Endothelial cell of umbilical vein (primary cell): ENCODE results near the gene ARHGEF10L. TPM values are rescaled to one million over a fixed set of nuclear protein-coding genes. Genes with fewer than 3 reads are reported as not detected.

ENCODE experiments used
- BruUV-seq: library from RNA; stranded (reverse); fragments of 400-500 nt; replicated peaks from 2 replicates; lab custom pipeline; 2021; lab: Mats Ljungman, UMichigan
- CTCF ChIA-PET: fragments of 300-600, 350-600 bp; sonication (Branson Sonifier 250); formaldehyde crosslinking; loops from one replicate; lab custom pipeline; 2021; ENCODE audit warnings: antibody characterized with exemption, inconsistent platforms; lab: Charles Lee
- POLR2A ChIA-PET: fragments of 300-600, 350-600 bp; sonication (Branson Sonifier 250); formaldehyde crosslinking; loops from one replicate; lab custom pipeline; 2021; ENCODE audit warnings: antibody characterized with exemption, inconsistent platforms; lab: Charles Lee
- DNase-seq: peaks from one replicate; pipeline ENCODE4 v3.0.0-alpha.2; 2011; ENCODE audit warnings: low read depth, low spot score
- FAIRE-seq: peaks from 2 replicates; lab custom pipeline; 2011; peaks lifted over from hg19 to GRCh38; lab: Jason Lieb, UNC
- H2AFZ ChIP-seq: 2 replicates; pipeline ENCODE4 v1.6.0; 2012; ENCODE audit warnings: low read depth, low read length, control low read depth, inconsistent platforms
- H3K27ac ChIP-seq: 2 replicates; pipeline ENCODE4 v1.5.1; 2011; ENCODE audit warnings: low read depth, mild to moderate bottlenecking, control low read depth, low read length, moderate library complexity; ENCODE audit not compliant: insufficient read depth
- H3K27me3 ChIP-seq, 2 experiments: 2 replicates each; pipeline versions ENCODE4 v1.6.0 to v1.6.1; 2011; ENCODE audit warnings: low read length in 2 of 2, mixed read lengths in 1 of 2; ENCODE audit not compliant: control insufficient read depth in 2 of 2, insufficient read depth in 2 of 2
- H3K36me3 ChIP-seq, 2 experiments: 2 replicates in 1 of 2; 3 replicates in 1 of 2; pipeline ENCODE4 v1.5.1; 2011; ENCODE audit warnings: low read length in 2 of 2, mild to moderate bottlenecking in 1 of 2, moderate library complexity in 1 of 2; ENCODE audit not compliant: control insufficient read depth in 2 of 2, insufficient read depth in 2 of 2; ENCODE audit errors: extremely low read depth in 1 of 2
- H3K4me1 ChIP-seq: 3 replicates; pipeline ENCODE4 v1.5.1; 2011; ENCODE audit warnings: mild to moderate bottlenecking, low read length; ENCODE audit not compliant: control insufficient read depth, insufficient read depth; ENCODE audit errors: extremely low read depth
- H3K4me2 ChIP-seq: 2 replicates; pipeline ENCODE4 v1.6.1; 2011; ENCODE audit warnings: low read length, control low read depth, mixed read lengths; ENCODE audit not compliant: insufficient read depth
- H3K4me3 ChIP-seq, 3 experiments: fragments of 200-600 bp in 1 of 3; sonication (generic), shearing (Covaris generic) in 1 of 3; replicated peaks in 1 of 3; 2 replicates each; pipeline ENCODE4 v1.5.1; 2011 to 2016; ENCODE audit warnings: control low read depth in 3 of 3, low read length in 3 of 3, mild to moderate bottlenecking in 2 of 3, inconsistent platforms in 1 of 3, low read depth in 1 of 3, moderate library complexity in 1 of 3; ENCODE audit not compliant: insufficient read depth in 1 of 3
- H3K79me2 ChIP-seq: 2 replicates; pipeline ENCODE4 v1.6.0; 2012; ENCODE audit warnings: low read length, inconsistent platforms; ENCODE audit not compliant: control insufficient read depth, insufficient read depth
- H3K9ac ChIP-seq: replicated peaks from 2 replicates; pipeline ENCODE3; 2011; ENCODE audit warnings: low read length, control low read depth; ENCODE audit not compliant: insufficient read depth; ENCODE audit errors: extremely low read depth
- H3K9me1 ChIP-seq: replicated peaks from 3 replicates; pipeline ENCODE4 v1.6.0; 2011; ENCODE audit warnings: mild to moderate bottlenecking, low read length; ENCODE audit not compliant: control insufficient read depth, insufficient read depth; ENCODE audit errors: extremely low read depth
- H3K9me3 ChIP-seq: replicated peaks from 2 replicates; pipeline ENCODE4 v1.5.1; 2012; ENCODE audit warnings: low read length, inconsistent platforms; ENCODE audit not compliant: control insufficient read depth, insufficient read depth
- H4K20me1 ChIP-seq: replicated peaks from 2 replicates; pipeline ENCODE3; 2011; ENCODE audit warnings: mild to moderate bottlenecking, low read length; ENCODE audit not compliant: control insufficient read depth, insufficient read depth; ENCODE audit errors: extremely low read depth
- EZH2 ChIP-seq: IDR thresholded peaks from 2 replicates; pipeline ENCODE4 v1.6.1; 2012; ENCODE audit warnings: borderline replicate concordance, low read depth, mild to moderate bottlenecking, moderate library complexity, low read length, inconsistent platforms; ENCODE audit not compliant: severe bottlenecking
- FOS ChIP-seq: IDR thresholded peaks from 2 replicates; pipeline ENCODE4 v1.6.1; 2011; ENCODE audit warnings: mild to moderate bottlenecking, low read length, moderate library complexity, borderline replicate concordance; ENCODE audit not compliant: insufficient read depth
- GATA2 ChIP-seq: IDR thresholded peaks from 2 replicates; pipeline ENCODE4 v1.7.0; 2011; ENCODE audit warnings: low read depth, mild to moderate bottlenecking, moderate library complexity, mixed read lengths, low read length; ENCODE audit not compliant: insufficient read length, insufficient read depth
- JUN ChIP-seq: IDR thresholded peaks from 2 replicates; pipeline ENCODE4 v1.6.1; 2011; ENCODE audit warnings: borderline replicate concordance, low read depth; ENCODE audit not compliant: insufficient read length, insufficient read depth
- MAX ChIP-seq: IDR thresholded peaks from 2 replicates; pipeline ENCODE4 v1.6.1; 2011; ENCODE audit not compliant: insufficient read depth, insufficient read length
- MYC ChIP-seq: IDR thresholded peaks from one replicate; pipeline ENCODE4 v1.6.1; 2011; ENCODE audit warnings: mild to moderate bottlenecking, low read depth, low read length
- POLR2A ChIP-seq: IDR thresholded peaks from 2 replicates; pipeline ENCODE4 v1.6.1; 2012; ENCODE audit warnings: low read depth, mild to moderate bottlenecking, control low read depth, low read length
- POLR2AphosphoS5 ChIP-seq: IDR thresholded peaks from 2 replicates; pipeline ENCODE4 v1.6.1; 2012; ENCODE audit warnings: low read depth, mild to moderate bottlenecking, control low read depth, low read length, moderate library complexity; ENCODE audit not compliant: insufficient read depth
- dilution Hi-C: fragments of 300-500 bp; cut with MboI; formaldehyde crosslinking; loops from one replicate; pipeline ENCODE4 v1.15.0; 2019; ENCODE audit warnings: low sequenced_read_pairs; ENCODE audit not compliant: extremely low pct_ligation_motif_present
- intact Hi-C: fragments of 100-400 bp; cut with micrococcal nuclease; formaldehyde crosslinking; loops from one replicate; pipeline ENCODE4 v1.10.0; 2022
- polyA plus RNA-seq, 4 experiments: library from polyadenylated mRNA; depleted of rRNA in 3 of 4; stranded (reverse) in 3 of 4; unstranded in 1 of 4; fragments of >200 nt; gene quantifications; 2 replicates each; pipeline versions ENCODE4 v1.2.1 to v1.2.3, GENCODE V29; 2011 to 2012; ENCODE audit warnings: missing spikeins in 1 of 4
- total RNA-seq: library from RNA; stranded (reverse); gene quantifications from 2 replicates; pipeline ENCODE4 v1.2.3, GENCODE V29; 2021
- TF ChIP-seq, protein P1 (sequence below), 2 donors: IDR thresholded peaks; 1 replicate in 1 of 2; 2 replicates in 1 of 2; pipeline ENCODE4 v1.5.1; 2011; ENCODE audit warnings: low read length in 2 of 2, mild to moderate bottlenecking in 2 of 2, moderate library complexity in 2 of 2, control low read depth in 1 of 2, inconsistent platforms in 1 of 2, low read depth in 1 of 2; ENCODE audit not compliant: insufficient read depth in 1 of 2; ENCODE audit errors: extremely low read depth in 1 of 2

Gene ARHGEF10L
- total and polyA plus RNA-seq, 2 donors (not counting 3 experiments of a cell fraction or from before 2014, with no cell fraction given): 1.9 to 5.2 TPM

DNA sequence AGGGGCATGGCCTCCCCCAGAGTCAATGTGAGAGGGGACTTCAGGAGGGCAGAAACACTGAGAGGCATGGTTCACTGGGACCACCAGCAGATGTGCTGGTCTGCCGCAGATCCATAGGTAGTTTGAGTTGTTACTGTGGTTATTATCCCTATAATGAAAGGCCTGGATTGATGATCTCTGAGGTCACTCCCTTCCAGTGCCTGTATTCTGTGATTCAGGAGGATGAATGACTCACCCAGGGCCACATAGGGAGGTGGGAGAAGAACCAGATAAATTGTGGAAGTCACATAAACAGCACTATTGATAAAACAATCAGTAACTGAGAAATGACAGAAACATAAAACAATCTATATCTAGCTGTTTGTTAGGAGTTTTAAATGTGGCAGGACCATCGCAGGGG is 193.0 kb downstream of the ARHGEF10L start:
- POLR2A ChIA-PET: no interaction called here
- no peaks in the 10 kb centered on the region for H3K36me3 ChIP-seq

More for the DNA sequence above, 193.0 kb downstream of the ARHGEF10L start:
- CTCF ChIA-PET: interaction anchor here (0.6 kb wide), 1 partner anchor 843 kb away, joined by 3 read pairs; no protein-coding TSS in a partner anchor
- Histone ChIP-seq H3K4me2 (no peak overlapping the region), H4K20me1 (no peaks in the 10 kb centered on the region), H3K9me3 (no peaks in the 10 kb centered on the region), H3K27me3 (no peaks in the 10 kb centered on the region), H3K4me3 (no peak overlapping the region), H3K79me2 (no peaks in the 10 kb centered on the region), H2AFZ (no peak overlapping the region), H3K9me1 (no peaks in the 10 kb centered on the region), H3K9ac (no peak overlapping the region), H3K27ac (no peak overlapping the region), H3K4me1 (no peaks in the 10 kb centered on the region)
- no TSS peak for BruUV-seq
- dilution Hi-C loops (no loop called here), intact Hi-C loops (no loop called here)
- DNase-seq (no peak), FAIRE-seq (no peak)
- TF ChIP-seq POLR2A: no peak
- TF ChIP-seq POLR2AphosphoS5: no peak
- no peak for TF ChIP-seq MAX
- TF ChIP-seq EZH2: no peak
- no peak for TF ChIP-seq GATA2
- TF ChIP-seq, protein P1, sequence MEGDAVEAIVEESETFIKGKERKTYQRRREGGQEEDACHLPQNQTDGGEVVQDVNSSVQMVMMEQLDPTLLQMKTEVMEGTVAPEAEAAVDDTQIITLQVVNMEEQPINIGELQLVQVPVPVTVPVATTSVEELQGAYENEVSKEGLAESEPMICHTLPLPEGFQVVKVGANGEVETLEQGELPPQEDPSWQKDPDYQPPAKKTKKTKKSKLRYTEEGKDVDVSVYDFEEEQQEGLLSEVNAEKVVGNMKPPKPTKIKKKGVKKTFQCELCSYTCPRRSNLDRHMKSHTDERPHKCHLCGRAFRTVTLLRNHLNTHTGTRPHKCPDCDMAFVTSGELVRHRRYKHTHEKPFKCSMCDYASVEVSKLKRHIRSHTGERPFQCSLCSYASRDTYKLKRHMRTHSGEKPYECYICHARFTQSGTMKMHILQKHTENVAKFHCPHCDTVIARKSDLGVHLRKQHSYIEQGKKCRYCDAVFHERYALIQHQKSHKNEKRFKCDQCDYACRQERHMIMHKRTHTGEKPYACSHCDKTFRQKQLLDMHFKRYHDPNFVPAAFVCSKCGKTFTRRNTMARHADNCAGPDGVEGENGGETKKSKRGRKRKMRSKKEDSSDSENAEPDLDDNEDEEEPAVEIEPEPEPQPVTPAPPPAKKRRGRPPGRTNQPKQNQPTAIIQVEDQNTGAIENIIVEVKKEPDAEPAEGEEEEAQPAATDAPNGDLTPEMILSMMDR (IDR thresholded peaks at IDR 0.05; ENCODE audit: extremely low read depth in 1 of 2, insufficient read depth in 1 of 2, low read depth in 1 of 2, low read length in 2 of 2): no peak
- TF ChIP-seq FOS: no peak
- no peak for TF ChIP-seq JUN
- TF ChIP-seq MYC: no peak
